SK-N-SH (cell line): ENCODE results near the gene TTC28. TPM values are rescaled to one million over a fixed set of nuclear protein-coding genes. Genes with fewer than 3 reads are reported as not detected.

Experiments used
- CTCF ChIA-PET: fragments of 300-600, 350-600 bp; formaldehyde crosslinking; extraction: SDS; loops from one replicate; lab custom pipeline; 2021; lab: Yijun Ruan, JAX
- POLR2A ChIA-PET: fragments of 350-600 bp; sonication (Branson Sonifier 250); formaldehyde crosslinking; extraction: SDS; loops from one replicate; lab custom pipeline; 2020; ENCODE audit warnings: antibody characterized with exemption, inconsistent platforms; lab: Yijun Ruan, JAX
- DNase-seq: peaks from one replicate; pipeline ENCODE4 v3.0.0; 2012
- H2AFZ ChIP-seq: fragments of 200-600 bp; sonication (generic); 2 replicates; pipeline ENCODE4 v1.8.1; 2016; ENCODE audit warnings: antibody characterized with exemption, mild to moderate bottlenecking, low read depth
- H3F3A ChIP-seq: fragments of 200-600 bp; sonication (generic); replicated peaks from 2 replicates; pipeline ENCODE3; 2016; ENCODE audit warnings: antibody characterized with exemption, mild to moderate bottlenecking; ENCODE audit not compliant: insufficient read depth
- H3K27ac ChIP-seq, 2 experiments: fragments of 200-500 bp in 1 of 2; fragments of 200-600 bp in 1 of 2; sonication (Bioruptor generic) in 1 of 2; sonication (generic), shearing (Covaris generic) in 1 of 2; 2 replicates each; pipeline versions ENCODE4 v1.5.1 to v1.6.1; 2014 to 2016; ENCODE audit warnings: low read depth in 2 of 2, inconsistent platforms in 1 of 2, low read length in 1 of 2, mild to moderate bottlenecking in 1 of 2, mixed read lengths in 1 of 2
- H3K27me3 ChIP-seq: fragments of 200-600 bp; sonication (generic), shearing (Covaris generic); 2 replicates; pipeline ENCODE4 v1.6.1; 2016; ENCODE audit warnings: mixed run types; ENCODE audit not compliant: insufficient read depth
- H3K36me3 ChIP-seq, 2 experiments: fragments of 200-500 bp in 1 of 2; fragments of 200-600 bp in 1 of 2; sonication (Bioruptor generic) in 1 of 2; sonication (generic) in 1 of 2; replicated peaks in 1 of 2; 2 replicates each; pipeline versions ENCODE3 to v1.5.1; 2014 to 2016; ENCODE audit warnings: low read length in 1 of 2, mild to moderate bottlenecking in 1 of 2; ENCODE audit not compliant: insufficient read depth in 2 of 2, control insufficient read depth in 1 of 2
- H3K4me1 ChIP-seq, 2 experiments: fragments of 200-500 bp in 1 of 2; fragments of 200-600 bp in 1 of 2; sonication (Bioruptor generic) in 1 of 2; sonication (generic), shearing (Covaris generic) in 1 of 2; 2 replicates each; pipeline versions ENCODE4 v1.5.1 to v1.6.1; 2014 to 2016; ENCODE audit warnings: low read depth in 1 of 2, low read length in 1 of 2, mixed run types in 1 of 2; ENCODE audit not compliant: insufficient read depth in 2 of 2, control insufficient read depth in 1 of 2
- H3K4me2 ChIP-seq: fragments of 200-600 bp; sonication (generic), shearing (Covaris generic); 2 replicates; pipeline ENCODE4 v1.6.1; 2017; ENCODE audit warnings: mixed run types
- H3K4me3 ChIP-seq, 2 experiments: fragments of 200-500 bp in 1 of 2; fragments of 200-600 bp in 1 of 2; sonication (Bioruptor generic) in 1 of 2; sonication (generic), shearing (Covaris generic) in 1 of 2; 2 replicates each; pipeline versions ENCODE4 v1.5.1 to v1.8.1; 2014 to 2016; ENCODE audit warnings: low read depth in 2 of 2, inconsistent platforms in 1 of 2, low read length in 1 of 2, mild to moderate bottlenecking in 1 of 2, mixed read lengths in 1 of 2, moderate library complexity in 1 of 2
- H3K79me2 ChIP-seq: fragments of 200-600 bp; sonication (generic); 2 replicates; pipeline ENCODE4 v1.8.1; 2017; ENCODE audit warnings: mild to moderate bottlenecking; ENCODE audit not compliant: insufficient read depth
- H3K9ac ChIP-seq: fragments of 200-600 bp; sonication (generic); 2 replicates; pipeline ENCODE4 v1.6.1; 2017; ENCODE audit warnings: mixed run types
- H3K9me2 ChIP-seq: fragments of 200-600 bp; sonication (generic); 2 replicates; pipeline ENCODE4 v1.6.1; 2017; ENCODE audit warnings: mixed run types
- H3K9me3 ChIP-seq: fragments of 200-600 bp; sonication (generic); 2 replicates; pipeline ENCODE4 v1.6.1; 2017; ENCODE audit warnings: mixed run types, mild to moderate bottlenecking, moderate library complexity
- H4K20me1 ChIP-seq: fragments of 200-600 bp; sonication (generic); 2 replicates; pipeline ENCODE4 v1.6.1; 2017; ENCODE audit warnings: mild to moderate bottlenecking, mixed run types; ENCODE audit not compliant: insufficient read depth
- CTCF ChIP-seq: fragments of 200-600 bp; sonication (generic); IDR thresholded peaks from 2 replicates; pipeline ENCODE4 v1.6.1; 2017; ENCODE audit warnings: antibody characterized with exemption, mild to moderate bottlenecking, moderate library complexity
- ELF1 ChIP-seq: IDR thresholded peaks from 2 replicates; pipeline ENCODE4 v1.4.0; 2012
- EP300 ChIP-seq, 2 experiments: IDR thresholded peaks; 2 replicates each; pipeline versions ENCODE4 v1.4.0 to v1.6.1; 2012; ENCODE audit warnings: borderline replicate concordance in 1 of 2, low read depth in 1 of 2, low read length in 1 of 2
- EZH2phosphoT487 ChIP-seq: fragments of 200-600 bp; sonication (generic); IDR thresholded peaks from 2 replicates; pipeline ENCODE4 v1.6.1; 2017; ENCODE audit warnings: low read depth, mixed run types, mild to moderate bottlenecking, antibody characterized with exemption, moderate library complexity, borderline replicate concordance
- FOSL2 ChIP-seq: IDR thresholded peaks from 2 replicates; pipeline ENCODE4 v1.4.0; 2012; ENCODE audit warnings: low read depth, mild to moderate bottlenecking, moderate library complexity, borderline replicate concordance
- FOXJ3 ChIP-seq: sonication (generic); formaldehyde crosslinking; IDR thresholded peaks from 2 replicates; pipeline ENCODE4 v1.5.1; 2020; ENCODE audit warnings: mild to moderate bottlenecking, missing genetic modification reagents
- FOXM1 ChIP-seq: IDR thresholded peaks from 2 replicates; pipeline ENCODE4 v1.4.0; 2012; ENCODE audit warnings: low read depth, mild to moderate bottlenecking
- JUND ChIP-seq: IDR thresholded peaks from 2 replicates; pipeline ENCODE4 v1.4.0; 2012
- MAX ChIP-seq: IDR thresholded peaks from 2 replicates; pipeline ENCODE4 v1.4.0; 2012; ENCODE audit warnings: low read depth
- MEF2A ChIP-seq: IDR thresholded peaks from 2 replicates; pipeline ENCODE4 v1.4.0; 2012; ENCODE audit warnings: low read depth, borderline replicate concordance
- MXI1 ChIP-seq: IDR thresholded peaks from 2 replicates; pipeline ENCODE4 v1.6.1; 2012; ENCODE audit warnings: mild to moderate bottlenecking, low read depth, low read length, improper control_type of control experiment
- PBX3 ChIP-seq: IDR thresholded peaks from 2 replicates; pipeline ENCODE4; 2012
- POLR2AphosphoS5 ChIP-seq: IDR thresholded peaks from 2 replicates; pipeline ENCODE4 v1.6.1; 2012; ENCODE audit warnings: low read depth, low read length
- RAD21 ChIP-seq: IDR thresholded peaks from 2 replicates; pipeline ENCODE4 v1.6.1; 2012; ENCODE audit warnings: mild to moderate bottlenecking, low read length
- REST ChIP-seq: IDR thresholded peaks from 2 replicates; pipeline ENCODE4 v1.6.1; 2012; ENCODE audit warnings: mild to moderate bottlenecking, low read depth, low read length, moderate library complexity
- RFX5 ChIP-seq: IDR thresholded peaks from 2 replicates; pipeline ENCODE4 v1.6.1; 2012; ENCODE audit warnings: mild to moderate bottlenecking, improper control_type of control experiment, low read length
- RXRA ChIP-seq: IDR thresholded peaks from 2 replicates; pipeline ENCODE4 v1.4.0; 2012; ENCODE audit warnings: low read depth, mild to moderate bottlenecking, borderline replicate concordance
- SMC3 ChIP-seq: IDR thresholded peaks from 2 replicates; pipeline ENCODE4 v1.6.1; 2012; ENCODE audit warnings: low read depth, low read length, improper control_type of control experiment
- TAF1 ChIP-seq: IDR thresholded peaks from 2 replicates; pipeline ENCODE4 v1.6.1; 2012; ENCODE audit warnings: low read depth, mild to moderate bottlenecking, low read length, moderate library complexity, borderline replicate concordance
- TCF12 ChIP-seq: IDR thresholded peaks from 2 replicates; pipeline ENCODE4 v1.4.0; 2012
- YY1 ChIP-seq: IDR thresholded peaks from 2 replicates; pipeline ENCODE4 v1.4.0; 2012; ENCODE audit warnings: low read depth, mild to moderate bottlenecking
- WGBS: methylation state at CpG from one replicate; pipeline ENCODE4 v1.1.6; 2017; ENCODE audit warnings: low lambda C conversion rate; 5-methylcytosine and 5-hydroxymethylcytosine counted together
- polyA plus RNA-seq, 3 experiments: library from polyadenylated mRNA; depleted of rRNA; stranded (reverse); fragments of >200 nt; gene quantifications; 2 replicates each; pipeline ENCODE4 v1.2.3, GENCODE V29; 2012

Gene TTC28
- polyA plus RNA-seq, 1 of the 3 experiments (the other 2 are of a cell fraction), result 5.9 TPM

- TF ChIP-seq REST (no peak), MXI1 (no peak), RAD21 (no peak), TAF1 (no peak), EZH2phosphoT487 (no peak), RXRA (no peak), JUND (no peak), MEF2A (no peak), CTCF (no peak), MAX (no peak)
- ChIA-PET CTCF (interaction anchor here (0.7 kb wide), 1 partner anchor 67 kb away, joined by 3 read pairs; no protein-coding TSS in a partner anchor), POLR2A (no interaction called here)
- Histone ChIP-seq H3K4me1 (no peaks in the 10 kb centered on the region; a peak in 1 of 4 replicates), H3F3A (no peaks in the 10 kb centered on the region), H3K4me3 (no peak overlapping the region), H3K27me3 (no peaks in the 10 kb centered on the region), H3K27ac (no peak overlapping the region), H3K4me2 (no peak overlapping the region), H3K9me2 (no peaks in the 10 kb centered on the region), H4K20me1 (no peaks in the 10 kb centered on the region), H3K36me3 (peaks cover 0 to 2% of the 10 kb centered on the region in 2 experiments), H3K9me3 (no peaks in the 10 kb centered on the region; the same call in 1 of the 2 replicates), H3K79me2 (peaks cover 16% of the 10 kb centered on the region; the same call in 1 of the 2 replicates), H3K9ac (no peak overlapping the region), H2AFZ (no peak overlapping the region)
- no peak for DNase-seq
- 97% methylated on average over 7 of the region's 9 CpGs for WGBS
These were observed 173.5 kb downstream of the TTC28 start for GRCh38 chr22:28506150-28506535.

- WGBS, result 95% methylated on average over 9 of the region's 15 CpGs
- Histone ChIP-seq H3K4me2 (no peak overlapping the region), H3K4me1 (no peaks in the 10 kb centered on the region; a peak in 1 of 4 replicates), H2AFZ (no peak overlapping the region), H3K27ac (no peak overlapping the region), H3K9ac (no peak overlapping the region), H3K27me3 (no peaks in the 10 kb centered on the region), H3K9me3 (no peaks in the 10 kb centered on the region), H4K20me1 (no peaks in the 10 kb centered on the region), H3K79me2 (peaks cover 10% of the 10 kb centered on the region; the same call in 1 of the 2 replicates), H3K9me2 (no peaks in the 10 kb centered on the region), H3K36me3 (no peaks in the 10 kb centered on the region), H3F3A (no peaks in the 10 kb centered on the region), H3K4me3 (no peak overlapping the region)
- POLR2A ChIA-PET, result no interaction called here
- CTCF ChIA-PET, result interaction anchor here (0.7 kb wide), 1 partner anchor 66 kb away, joined by 3 read pairs; no protein-coding TSS in a partner anchor
- no peak for DNase-seq
- TF ChIP-seq RXRA (no peak), MAX (no peak), FOXJ3 (no peak), JUND (no peak), FOSL2 (no peak), TCF12 (no peak), TAF1 (no peak), EZH2phosphoT487 (no peak), YY1 (no peak), RFX5 (no peak), POLR2AphosphoS5 (no peak), PBX3 (no peak), EP300 (IDR thresholded peaks at IDR 0.05; ENCODE audit: borderline replicate concordance in 1 of 2, low read depth in 1 of 2, low read length in 1 of 2) (no peak), FOXM1 (no peak), MXI1 (no peak), ELF1 (no peak), SMC3 (no peak)
These were observed 174.1 kb downstream of the TTC28 start for GRCh38 chr22:28505416-28506149.
